ENCODE results near the gene SPEM3.

Gene SPEM3

GRCh38 chr17:7393613-7394451 is 34.8 kb upstream of the SPEM3 start:
- peak overlapping the region; percentile 92 for H3K4me3 ChIP-seq (ENCODE audit: low read depth, low read length)
- peak; percentile 17; the same call in 1 of the 2 replicates for TF ChIP-seq CTCF (IDR thresholded peaks at IDR 0.05; ENCODE audit: borderline replicate concordance, insufficient read depth, low read depth, low read length)

- H3K4me3 ChIP-seq (ENCODE audit: low read depth, low read length) = peak within 1 kb of the TSS; percentile 92
- TF ChIP-seq CTCF (IDR thresholded peaks at IDR 0.05; ENCODE audit: borderline replicate concordance, insufficient read depth, low read depth, low read length) = peak; percentile 64
Observed at GRCh38 chr17:7394452-7395191, 34.0 kb upstream of the SPEM3 start, which contains the start of gene PLSCR3. PLSCR3 (minus strand) TSS chr17:7394525; CDS start chr17:7394110, 415 bp downstream.

GRCh38 chr17:7396147-7396546 is 32.5 kb upstream of the SPEM3 start:
- H3K4me3 ChIP-seq (ENCODE audit: low read depth, low read length) = no peak overlapping the region
- TF ChIP-seq CTCF (IDR thresholded peaks at IDR 0.05; ENCODE audit: borderline replicate concordance, insufficient read depth, low read depth, low read length) = no peak

GRCh38 chr17:7398612-7399011 is 30.0 kb upstream of the SPEM3 start:
- H3K4me3 ChIP-seq (ENCODE audit: low read depth, low read length) = no peak overlapping the region
- TF ChIP-seq CTCF (IDR thresholded peaks at IDR 0.05; ENCODE audit: borderline replicate concordance, insufficient read depth, low read depth, low read length) = no peak

GRCh38 chr17:7403043-7403726 is 25.5 kb upstream of the SPEM3 start:
- no peak for TF ChIP-seq CTCF (IDR thresholded peaks at IDR 0.05; ENCODE audit: borderline replicate concordance, insufficient read depth, low read depth, low read length)

GRCh38 chr17:7403727-7403976 is 25.0 kb upstream of the SPEM3 start:
- peak overlapping the region; percentile 80 for H3K4me3 ChIP-seq (ENCODE audit: low read depth, low read length)
- TF ChIP-seq CTCF (IDR thresholded peaks at IDR 0.05; ENCODE audit: borderline replicate concordance, insufficient read depth, low read depth, low read length) = no peak

More at GRCh38 chr17:7403043-7403726, 25.5 kb upstream of the SPEM3 start:
- H3K4me3 ChIP-seq (ENCODE audit: low read depth, low read length) = peak overlapping the region; percentile 80
